ENCODE data around the gene NR1D2.

DNA sequence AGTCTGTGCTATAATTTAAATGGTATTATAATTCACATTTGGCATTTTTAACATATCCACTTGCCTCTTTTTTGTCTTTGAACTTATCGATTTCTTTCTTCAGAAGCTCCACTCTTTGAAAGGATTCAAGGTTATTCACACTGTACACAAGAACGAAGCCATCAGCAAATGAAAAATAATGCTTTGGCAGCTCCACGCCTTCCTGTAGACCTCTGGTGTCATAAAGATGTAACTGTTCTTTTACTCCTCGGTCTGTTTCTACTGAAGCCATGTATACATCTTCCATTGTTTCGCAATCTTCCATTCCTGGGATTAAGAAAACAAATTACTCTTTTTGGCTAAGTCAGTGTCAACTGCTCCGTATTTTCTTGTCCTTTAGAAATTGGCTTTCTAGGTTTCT lies 44.3 kb upstream of the NR1D2 start:
- TF ChIP-seq, protein P1, sequence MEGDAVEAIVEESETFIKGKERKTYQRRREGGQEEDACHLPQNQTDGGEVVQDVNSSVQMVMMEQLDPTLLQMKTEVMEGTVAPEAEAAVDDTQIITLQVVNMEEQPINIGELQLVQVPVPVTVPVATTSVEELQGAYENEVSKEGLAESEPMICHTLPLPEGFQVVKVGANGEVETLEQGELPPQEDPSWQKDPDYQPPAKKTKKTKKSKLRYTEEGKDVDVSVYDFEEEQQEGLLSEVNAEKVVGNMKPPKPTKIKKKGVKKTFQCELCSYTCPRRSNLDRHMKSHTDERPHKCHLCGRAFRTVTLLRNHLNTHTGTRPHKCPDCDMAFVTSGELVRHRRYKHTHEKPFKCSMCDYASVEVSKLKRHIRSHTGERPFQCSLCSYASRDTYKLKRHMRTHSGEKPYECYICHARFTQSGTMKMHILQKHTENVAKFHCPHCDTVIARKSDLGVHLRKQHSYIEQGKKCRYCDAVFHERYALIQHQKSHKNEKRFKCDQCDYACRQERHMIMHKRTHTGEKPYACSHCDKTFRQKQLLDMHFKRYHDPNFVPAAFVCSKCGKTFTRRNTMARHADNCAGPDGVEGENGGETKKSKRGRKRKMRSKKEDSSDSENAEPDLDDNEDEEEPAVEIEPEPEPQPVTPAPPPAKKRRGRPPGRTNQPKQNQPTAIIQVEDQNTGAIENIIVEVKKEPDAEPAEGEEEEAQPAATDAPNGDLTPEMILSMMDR (IDR thresholded peaks at IDR 0.05) = no peak
- TF ChIP-seq EP300 (IDR thresholded peaks at IDR 0.05) (no peak), POLR2A (IDR thresholded peaks at IDR 0.05) (no peak), POLR2AphosphoS5 (IDR thresholded peaks at IDR 0.05) (no peak)

All from upper lobe of left lung (tissue), 4 donors.